COLO829 (cell line): Measurements from ENCODE around the gene THTPA.

ENCODE experiments used
- DNase-seq: peaks from one replicate; pipeline ENCODE4 v3.0.0; 2012; ENCODE audit warnings: low spot score

THTPA gene

GRCh38 chr14:23567186-23568020, 11.3 kb downstream of the THTPA start, which contains the start of gene AP1G2:
Gene AP1G2 (minus strand): TSS chr14:23567791. CDS start chr14:23567314, 477 bp downstream.
- peak; percentile 66 for DNase-seq

- no peak for DNase-seq
Observed at GRCh38 chr14:23568021-23568599, 12.0 kb downstream of the THTPA start.

- no peak for DNase-seq
Observed at GRCh38 chr14:23568600-23569331, 12.7 kb downstream of the THTPA start.

DNA sequence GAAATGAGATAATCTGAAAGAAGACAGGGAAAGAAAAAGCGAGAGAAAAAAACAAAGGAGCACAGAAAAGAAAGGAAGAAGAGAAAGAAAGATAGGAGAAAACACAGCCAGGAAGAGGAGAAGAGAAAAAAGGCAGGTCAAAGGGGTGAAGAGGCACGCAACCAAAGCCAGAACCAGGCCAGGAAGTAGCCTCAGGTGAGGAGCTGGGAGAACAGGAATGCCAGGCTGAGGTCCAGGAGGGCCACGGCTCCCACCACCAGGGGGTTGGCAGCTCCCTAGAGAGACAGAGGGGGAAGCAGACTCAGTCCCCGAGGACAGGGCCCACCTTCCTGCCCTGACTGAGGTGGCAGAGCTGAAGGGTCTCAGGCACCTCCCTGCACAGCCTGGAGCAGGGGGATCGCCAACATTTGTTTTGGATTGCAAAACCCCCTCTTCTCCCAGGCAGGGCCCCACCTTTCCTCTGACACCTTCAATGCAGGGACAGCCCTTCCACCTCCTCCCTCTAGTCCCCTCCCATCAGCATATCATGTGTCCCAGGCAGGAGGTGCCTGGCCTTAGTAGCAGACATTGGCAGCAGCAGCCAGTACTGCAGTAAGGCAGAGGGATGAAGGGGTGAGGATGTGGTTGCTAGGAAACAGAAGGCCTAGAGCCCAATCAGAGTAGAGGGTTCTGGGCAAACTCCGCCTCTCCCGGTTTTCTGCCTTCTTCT, 13.5 kb downstream of the THTPA start:
- no peak for DNase-seq

DNA sequence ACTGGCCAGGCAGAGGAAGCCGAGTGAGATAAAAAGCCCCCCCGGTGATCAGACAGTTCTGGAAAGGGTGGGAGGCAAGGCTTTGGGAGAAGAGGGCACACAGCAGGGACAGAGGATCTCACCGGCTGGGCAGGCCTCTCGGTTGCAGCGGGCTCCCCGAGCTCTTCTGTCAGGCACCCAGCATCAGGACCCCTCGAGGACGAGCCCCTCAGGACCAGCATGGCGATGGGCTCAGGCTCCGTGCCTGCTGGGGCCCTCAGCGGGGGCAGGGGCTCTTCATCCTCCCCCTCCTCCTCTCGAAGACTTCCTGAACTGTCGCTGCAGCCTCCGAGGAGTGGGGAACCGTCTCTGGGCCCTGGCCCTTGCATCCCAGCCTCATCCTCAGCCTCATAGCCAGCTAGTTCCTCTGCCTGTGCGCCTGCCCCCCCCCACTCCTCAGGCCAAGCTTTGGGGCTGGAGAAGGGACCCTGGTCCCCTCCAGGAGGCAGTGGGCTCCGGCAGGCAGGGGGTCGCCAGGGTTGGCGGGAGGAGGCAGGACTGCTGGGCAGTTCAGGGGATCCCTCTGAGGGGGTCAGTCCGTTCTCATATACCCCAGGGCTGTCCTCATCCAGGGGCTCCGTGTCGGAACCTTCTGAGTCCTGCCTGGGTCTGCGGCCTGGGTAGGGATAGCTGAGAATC, 14.9 kb downstream of the THTPA start:
- no peak for DNase-seq

- no peak for DNase-seq
Observed at GRCh38 chr14:23571701-23572523, 15.8 kb downstream of the THTPA start.

DNA sequence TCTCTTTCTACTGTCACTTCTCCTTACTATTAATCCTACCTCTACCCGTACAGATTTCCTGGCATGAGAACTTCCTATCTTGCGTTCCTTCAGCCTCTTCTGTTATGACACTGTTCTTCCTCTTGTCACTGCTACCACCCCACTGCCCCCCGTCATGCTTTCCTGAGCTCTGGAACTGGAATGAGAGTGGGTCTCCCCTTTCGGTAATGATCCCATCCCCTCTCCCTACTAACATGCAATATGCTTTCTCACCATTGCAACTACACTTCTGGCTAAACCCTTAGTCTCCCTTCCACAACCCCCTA, 16.4 kb downstream of the THTPA start:
- DNase-seq: no peak

DNA sequence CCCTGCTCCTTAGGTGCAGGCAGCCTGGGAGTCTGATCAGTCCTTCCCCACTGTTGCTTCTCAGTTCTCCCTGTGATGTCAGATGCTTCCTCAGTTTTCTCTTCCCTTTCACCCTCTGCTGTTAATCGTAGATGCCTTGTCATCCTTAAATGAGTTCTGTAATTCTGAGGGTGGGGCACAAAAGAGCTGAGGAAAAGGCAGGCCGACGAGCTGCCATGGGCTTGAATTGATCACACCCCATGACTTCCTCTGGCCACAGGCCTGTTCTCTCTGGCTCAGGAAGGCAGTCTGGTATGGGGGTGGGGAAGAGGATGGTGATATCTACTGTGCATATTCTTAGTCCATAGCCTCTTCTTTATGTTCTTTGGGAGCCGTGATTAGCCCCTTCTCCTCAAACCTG, 16.8 kb downstream of the THTPA start:
- no peak for DNase-seq

GRCh38 chr14:23573384-23574015, 17.4 kb downstream of the THTPA start:
- DNase-seq: no peak

DNA sequence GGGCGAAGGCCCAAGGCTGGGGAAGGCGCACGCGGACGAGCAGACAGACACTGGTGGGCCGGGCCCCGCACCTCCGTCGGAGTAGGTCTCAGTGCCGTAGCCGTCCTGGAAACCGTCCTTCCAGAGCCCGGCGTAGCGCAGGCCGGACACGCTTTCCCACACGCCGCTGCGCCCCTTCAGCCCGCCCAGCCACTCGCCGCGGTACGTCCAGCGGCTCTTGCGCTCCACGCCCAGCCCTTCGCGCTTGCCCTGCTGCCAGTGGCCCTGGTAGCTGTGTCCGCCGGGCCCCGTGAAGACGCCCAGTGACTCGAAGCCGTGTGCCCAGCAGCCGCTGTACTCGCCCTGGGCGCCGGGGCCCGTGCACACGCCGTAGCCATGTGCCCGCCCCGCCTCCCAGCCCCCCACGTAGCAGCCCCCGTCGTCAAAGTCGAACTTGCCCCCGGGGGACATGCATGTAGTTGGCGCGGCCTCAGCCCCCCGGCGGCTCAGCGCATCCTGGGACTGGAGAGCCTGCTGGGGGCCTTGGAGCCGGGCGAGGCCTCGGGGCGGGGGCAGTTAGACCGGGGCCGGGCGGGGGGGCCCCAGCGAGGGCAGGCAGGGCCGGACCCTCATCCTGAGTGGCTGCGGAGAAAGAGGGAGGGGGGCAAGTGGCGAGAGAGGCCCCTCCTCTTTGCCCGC, 21.1 kb downstream of the THTPA start:
- no peak for DNase-seq

DNA sequence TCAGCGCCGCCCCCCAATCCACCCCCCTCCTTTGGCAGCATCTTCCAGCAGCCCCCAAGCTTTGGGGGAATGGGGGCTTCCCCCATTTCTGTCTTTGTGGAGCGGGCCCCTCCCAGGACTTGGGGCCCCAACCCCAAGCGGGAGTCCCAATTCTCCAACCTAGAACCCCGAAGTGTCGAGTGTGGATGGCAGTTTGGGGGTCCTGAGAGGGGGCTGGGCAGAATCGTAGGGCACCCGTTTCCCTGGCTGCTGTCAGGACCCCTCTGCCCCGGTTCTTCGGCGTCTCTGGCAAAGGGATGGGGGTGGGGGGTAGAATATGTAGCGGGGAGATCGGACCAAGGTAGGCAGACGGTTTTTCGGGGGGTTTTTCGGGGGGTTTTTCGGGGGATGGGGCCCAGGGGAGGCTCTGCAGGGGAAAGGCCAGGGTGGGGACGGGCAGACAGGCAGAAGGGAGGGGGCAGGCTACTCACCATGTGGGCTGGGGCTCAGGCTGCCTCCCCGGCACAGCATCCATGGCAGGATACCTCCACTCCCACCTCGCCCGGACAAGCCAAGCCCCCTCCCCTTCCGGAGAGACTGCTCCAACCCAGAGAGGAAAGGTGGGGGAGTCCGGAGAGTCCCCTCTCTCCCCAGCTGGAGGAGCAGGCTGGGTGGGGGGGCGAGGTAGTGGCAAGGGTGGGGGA, 21.8 kb downstream of the THTPA start:
- no peak for DNase-seq

GRCh38 chr14:23578560-23579310, 22.7 kb downstream of the THTPA start, which contains the start of gene JPH4:
Gene JPH4 (minus strand): TSS chr14:23578790. CDS start chr14:23577453, 1,337 bp downstream.
- DNase-seq: no peak

DNA sequence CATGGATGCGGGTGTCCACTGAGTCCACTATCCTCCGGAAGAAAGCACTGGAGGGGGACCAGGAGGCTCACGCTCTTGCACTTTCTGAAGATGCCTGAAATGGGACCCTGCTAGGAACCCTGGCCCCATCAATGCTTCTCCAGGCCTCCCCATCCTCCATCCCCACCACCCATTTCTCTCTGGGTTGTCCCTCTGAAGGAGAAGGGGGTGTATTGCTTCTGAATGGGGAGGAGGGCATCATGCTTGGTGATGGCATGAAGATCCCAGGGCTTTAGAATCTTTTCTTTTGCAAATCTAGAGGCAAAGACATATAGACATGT, 23.2 kb downstream of the THTPA start:
- no peak for DNase-seq

- no peak for DNase-seq
Observed at GRCh38 chr14:23579739-23580138, 23.7 kb downstream of the THTPA start.

GRCh38 chr14:23580152-23580926, 24.3 kb downstream of the THTPA start:
- no peak for DNase-seq

DNA sequence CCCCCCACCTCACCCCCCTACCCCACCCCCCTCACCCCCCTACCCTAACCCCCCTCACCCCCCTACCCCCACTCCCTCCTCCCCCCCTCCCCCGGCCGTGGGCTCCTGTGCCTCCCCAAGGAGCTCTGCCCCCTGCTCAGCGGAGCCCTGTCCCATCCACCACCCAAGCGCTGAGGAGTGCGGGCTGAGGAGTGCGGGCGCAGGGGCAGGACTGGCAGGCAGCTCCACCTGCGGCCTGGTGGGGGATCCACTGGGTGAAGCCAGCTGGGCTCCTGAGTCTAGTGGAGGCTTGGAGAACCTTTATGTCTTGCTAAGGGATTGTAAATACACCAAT, 24.8 kb downstream of the THTPA start:
- no peak for DNase-seq

DNA sequence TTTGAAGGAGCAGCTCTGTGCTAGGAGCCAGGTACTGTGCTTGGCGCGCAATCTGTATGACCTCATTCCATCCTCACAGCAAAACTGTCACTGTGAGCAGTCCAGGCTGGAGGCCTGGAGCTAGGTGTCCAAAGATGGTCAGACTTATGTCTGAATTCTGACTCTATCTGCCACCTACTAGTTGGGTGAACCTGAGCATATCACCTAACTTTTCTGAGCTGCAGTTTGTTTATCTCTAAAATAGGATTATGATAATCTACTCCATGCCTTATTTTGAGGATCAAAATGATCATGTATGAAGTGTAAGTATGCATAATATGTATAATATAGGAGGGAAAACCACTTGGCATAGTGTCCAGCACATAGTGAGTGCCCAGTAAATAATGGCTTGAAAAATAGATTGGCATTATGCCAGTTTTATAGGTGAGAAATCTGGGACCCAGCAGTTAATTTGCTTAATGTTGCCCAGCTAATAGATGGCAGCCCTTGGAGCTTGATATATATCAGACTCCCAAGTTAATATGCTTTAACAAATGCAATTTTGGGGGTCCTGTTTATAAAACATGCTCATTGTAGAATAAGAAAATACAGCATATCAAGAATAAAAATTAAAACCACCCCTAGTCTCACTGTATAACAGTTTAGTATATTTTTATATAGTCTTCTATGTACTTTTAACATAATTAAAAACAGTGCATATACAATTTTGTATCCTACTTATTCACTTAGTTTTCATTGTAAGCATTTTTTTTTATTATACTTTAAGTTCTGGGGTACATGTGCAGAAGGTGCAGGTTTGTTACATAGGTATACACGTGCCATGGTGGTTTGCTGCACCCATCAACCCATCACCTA, 27.1 kb downstream of the THTPA start:
- DNase-seq: no peak
